GM23338 (cell line): ENCODE data around the gene BST2. TPM values are rescaled to one million over a fixed set of nuclear protein-coding genes. Genes with fewer than 3 reads are reported as not detected.

Source experiments
- ATAC-seq: fragments of 200-7000 bp; cut with Tn5 transposase; 3 replicates; pipeline ENCODE4 v1.9.1; 2020
- DNase-seq: peaks from one replicate; pipeline ENCODE4 v3.0.0-alpha.2; 2015; ENCODE audit warnings: low spot score
- H2AFZ ChIP-seq: fragments of 200-600 bp; sonication (generic); 2 replicates; pipeline ENCODE4 v1.8.0; 2016; ENCODE audit warnings: antibody characterized with exemption, mild to moderate bottlenecking, moderate library complexity
- H3F3A ChIP-seq: fragments of 200-600 bp; sonication (generic); replicated peaks from 2 replicates; pipeline ENCODE4 v1.8.0; 2017; ENCODE audit warnings: antibody characterized with exemption, mixed run types, low read depth
- H3K27ac ChIP-seq: fragments of 200-600 bp; sonication (generic); 2 replicates; pipeline ENCODE4 v1.6.1; 2016; ENCODE audit warnings: low read depth
- H3K27me3 ChIP-seq: fragments of 200-600 bp; sonication (generic); 2 replicates; pipeline ENCODE4 v1.8.0; 2016; ENCODE audit warnings: mild to moderate bottlenecking, mixed run types, moderate library complexity; ENCODE audit not compliant: insufficient read depth
- H3K36me3 ChIP-seq: fragments of 200-600 bp; sonication (generic); 2 replicates; pipeline ENCODE4 v1.8.0; 2016; ENCODE audit warnings: mild to moderate bottlenecking; ENCODE audit not compliant: insufficient read depth
- H3K4me1 ChIP-seq: fragments of 200-600 bp; sonication (generic); 2 replicates; pipeline ENCODE4 v1.8.0; 2016; ENCODE audit warnings: mild to moderate bottlenecking, moderate library complexity; ENCODE audit not compliant: insufficient read depth
- H3K4me2 ChIP-seq: fragments of 200-600 bp; sonication (generic); 2 replicates; pipeline ENCODE4 v1.7.1; 2017; ENCODE audit warnings: mixed run types
- H3K4me3 ChIP-seq: fragments of 200-600 bp; sonication (generic); 2 replicates; pipeline ENCODE4 v1.6.1; 2016; ENCODE audit warnings: mixed run types
- H3K79me2 ChIP-seq: fragments of 200-600 bp; sonication (generic); replicated peaks from 2 replicates; pipeline ENCODE4 v1.8.0; 2017; ENCODE audit warnings: mild to moderate bottlenecking; ENCODE audit not compliant: insufficient read depth
- H3K9me2 ChIP-seq: fragments of 200-600 bp; sonication (generic); 2 replicates; pipeline ENCODE4 v1.8.0; 2017; ENCODE audit not compliant: insufficient read depth
- H4K20me1 ChIP-seq: fragments of 200-600 bp; sonication (generic); replicated peaks from 2 replicates; pipeline ENCODE4 v1.8.0; 2017; ENCODE audit warnings: mild to moderate bottlenecking; ENCODE audit not compliant: insufficient read depth
- H3K27ac Mint-ChIP-seq: 2 replicates; pipeline ENCODE4 v1.8.0; 2020; ENCODE audit warnings: inconsistent platforms, mild to moderate bottlenecking, moderate library complexity, mixed read lengths
- H3K27me3 Mint-ChIP-seq: 3 replicates; pipeline ENCODE4 v1.8.0; 2022; ENCODE audit warnings: low read depth, mild to moderate bottlenecking, moderate library complexity, mixed read lengths, inconsistent platforms; ENCODE audit not compliant: insufficient read depth, poor library complexity
- H3K36me3 Mint-ChIP-seq: 3 replicates; pipeline ENCODE4 v1.8.0; 2021; ENCODE audit warnings: low read depth, mild to moderate bottlenecking, inconsistent platforms, moderate library complexity, mixed read lengths
- H3K4me1 Mint-ChIP-seq: 3 replicates; pipeline ENCODE4 v1.8.0; 2020; ENCODE audit warnings: mild to moderate bottlenecking, inconsistent platforms, mixed read lengths
- H3K4me3 Mint-ChIP-seq: 3 replicates; pipeline ENCODE4 v1.8.0; 2021; ENCODE audit warnings: moderate library complexity, mild to moderate bottlenecking, inconsistent platforms, mixed read lengths
- H3K9me3 Mint-ChIP-seq: 3 replicates; pipeline ENCODE4 v1.8.0; 2020; ENCODE audit warnings: moderate library complexity, mild to moderate bottlenecking, inconsistent platforms, mixed read lengths
- CREB1 ChIP-seq: fragments of 250-450 bp; sonication (Bioruptor Pico); IDR thresholded peaks from 2 replicates; pipeline ENCODE4 v1.5.0; 2020; ENCODE audit warnings: low read depth, mild to moderate bottlenecking, moderate library complexity
- CTCF ChIP-seq, 2 experiments: fragments of 200-600 bp in 1 of 2; sonication (generic) in 1 of 2; conservative IDR thresholded peaks; 2 replicates each; pipeline versions ENCODE4 v1.5.1 to v1.6.1; 2016 to 2017; ENCODE audit warnings: antibody characterized with exemption in 2 of 2, low read depth in 2 of 2, mild to moderate bottlenecking in 2 of 2, moderate library complexity in 1 of 2
- EZH2 ChIP-seq: fragments of 200-600 bp; sonication (generic); IDR thresholded peaks from one replicate; pipeline ENCODE4 v1.8.0; 2017; ENCODE audit warnings: antibody characterized with exemption, mild to moderate bottlenecking, low read depth; ENCODE audit not compliant: unreplicated experiment
- EZH2phosphoT487 ChIP-seq: fragments of 200-600 bp; sonication (generic); IDR thresholded peaks from one replicate; pipeline ENCODE4 v1.8.1; 2018; ENCODE audit warnings: antibody characterized with exemption; ENCODE audit not compliant: unreplicated experiment
- JUNB ChIP-seq: IDR thresholded peaks from one replicate; pipeline ENCODE4 v1.6.1; 2016; ENCODE audit warnings: antibody characterized with exemption; ENCODE audit not compliant: unreplicated experiment
- NANOG ChIP-seq: IDR thresholded peaks from 2 replicates; pipeline ENCODE4 v1.6.1; 2016; ENCODE audit warnings: antibody characterized with exemption, borderline replicate concordance
- POLR2AphosphoS5 ChIP-seq: IDR thresholded peaks from 2 replicates; pipeline ENCODE4 v1.6.1; 2016; ENCODE audit warnings: antibody characterized with exemption, low read depth
- REST ChIP-seq: IDR thresholded peaks from one replicate; pipeline ENCODE4 v1.6.1; 2018; ENCODE audit warnings: antibody characterized with exemption; ENCODE audit not compliant: unreplicated experiment
- STAT1 ChIP-seq: IDR thresholded peaks from one replicate; pipeline ENCODE4 v1.6.1; 2016; ENCODE audit warnings: antibody characterized with exemption; ENCODE audit not compliant: unreplicated experiment
- ZNF114 ChIP-seq: fragments of 250-450 bp; sonication (Bioruptor Pico); IDR thresholded peaks from 2 replicates; pipeline ENCODE4 v1.5.0; 2020; ENCODE audit warnings: mild to moderate bottlenecking, moderate library complexity
- ZNF331 ChIP-seq: fragments of 250-450 bp; sonication (Bioruptor Pico); IDR thresholded peaks from 2 replicates; pipeline ENCODE4 v1.5.0; 2020; ENCODE audit warnings: low read depth, mild to moderate bottlenecking, moderate library complexity
- polyA plus RNA-seq: library from polyadenylated mRNA; unstranded; fragments of >200 nt; fragmentation: Nextera tagmentation; extraction: Ambion mirVana; gene quantifications from 2 replicates; pipeline ENCODE4 v1.2.1, GENCODE V29; 2016
- total RNA-seq: library from RNA; depleted of rRNA; stranded (reverse); fragments of >200 nt; shearing (Covaris generic); gene quantifications from 2 replicates; pipeline ENCODE4 v1.2.3, GENCODE V29; 2014
- TF ChIP-seq, protein P1 (sequence below): IDR thresholded peaks from 2 replicates; pipeline ENCODE4 v1.6.1; 2016; ENCODE audit warnings: antibody characterized with exemption
- TF ChIP-seq, protein P2 (sequence below): fragments of 250-450 bp; sonication (Bioruptor Pico); IDR thresholded peaks from 2 replicates; pipeline ENCODE4 v1.5.0; 2020; ENCODE audit warnings: mild to moderate bottlenecking, moderate library complexity

Gene BST2
- total and polyA plus RNA-seq, 2 experiments from 2014 or later: 24.9 to 33.9 TPM

DNA sequence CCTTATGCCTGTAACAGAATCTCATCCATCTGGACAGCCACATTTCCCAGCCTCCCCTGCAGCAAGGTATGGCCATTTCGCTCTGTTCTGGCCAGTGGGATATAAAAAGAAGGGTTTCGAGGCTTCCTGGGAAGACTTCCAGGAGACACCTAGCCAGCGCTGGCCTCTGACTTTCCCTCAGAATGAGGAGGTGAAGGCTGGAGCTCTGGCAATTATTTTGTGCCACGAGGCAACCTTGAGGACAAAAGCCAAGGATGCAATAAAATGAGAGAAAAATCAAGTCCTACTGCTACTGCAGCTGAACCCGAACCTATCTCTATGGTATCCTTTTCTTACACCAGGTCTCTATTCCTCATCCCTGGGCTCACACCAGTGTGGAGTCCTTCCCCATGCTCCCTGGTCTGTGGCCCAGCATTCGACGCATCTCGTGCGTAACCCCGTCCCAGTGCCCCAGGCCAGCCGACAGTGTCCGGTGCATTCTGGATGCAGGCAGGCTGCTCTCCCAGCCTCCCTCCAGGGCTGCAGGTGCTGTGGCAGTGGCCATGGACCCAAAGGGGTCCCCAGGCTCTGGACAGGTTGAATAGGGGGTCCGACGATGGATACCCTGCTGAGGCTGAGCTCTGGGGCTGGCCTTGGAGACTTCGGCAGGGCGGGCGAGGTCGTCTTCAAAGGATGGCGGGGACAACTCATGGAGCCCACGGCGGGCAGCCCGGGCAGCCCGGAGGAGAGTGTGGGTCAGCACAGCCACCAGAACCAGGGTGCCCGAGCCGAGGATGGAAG is 30.9 kb upstream of the BST2 start:
- no peak for TF ChIP-seq ZNF331 (CRISPR knock-in tag)
- TF ChIP-seq, protein P1, sequence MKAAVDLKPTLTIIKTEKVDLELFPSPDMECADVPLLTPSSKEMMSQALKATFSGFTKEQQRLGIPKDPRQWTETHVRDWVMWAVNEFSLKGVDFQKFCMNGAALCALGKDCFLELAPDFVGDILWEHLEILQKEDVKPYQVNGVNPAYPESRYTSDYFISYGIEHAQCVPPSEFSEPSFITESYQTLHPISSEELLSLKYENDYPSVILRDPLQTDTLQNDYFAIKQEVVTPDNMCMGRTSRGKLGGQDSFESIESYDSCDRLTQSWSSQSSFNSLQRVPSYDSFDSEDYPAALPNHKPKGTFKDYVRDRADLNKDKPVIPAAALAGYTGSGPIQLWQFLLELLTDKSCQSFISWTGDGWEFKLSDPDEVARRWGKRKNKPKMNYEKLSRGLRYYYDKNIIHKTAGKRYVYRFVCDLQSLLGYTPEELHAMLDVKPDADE: no peak
- TF ChIP-seq, protein P2, sequence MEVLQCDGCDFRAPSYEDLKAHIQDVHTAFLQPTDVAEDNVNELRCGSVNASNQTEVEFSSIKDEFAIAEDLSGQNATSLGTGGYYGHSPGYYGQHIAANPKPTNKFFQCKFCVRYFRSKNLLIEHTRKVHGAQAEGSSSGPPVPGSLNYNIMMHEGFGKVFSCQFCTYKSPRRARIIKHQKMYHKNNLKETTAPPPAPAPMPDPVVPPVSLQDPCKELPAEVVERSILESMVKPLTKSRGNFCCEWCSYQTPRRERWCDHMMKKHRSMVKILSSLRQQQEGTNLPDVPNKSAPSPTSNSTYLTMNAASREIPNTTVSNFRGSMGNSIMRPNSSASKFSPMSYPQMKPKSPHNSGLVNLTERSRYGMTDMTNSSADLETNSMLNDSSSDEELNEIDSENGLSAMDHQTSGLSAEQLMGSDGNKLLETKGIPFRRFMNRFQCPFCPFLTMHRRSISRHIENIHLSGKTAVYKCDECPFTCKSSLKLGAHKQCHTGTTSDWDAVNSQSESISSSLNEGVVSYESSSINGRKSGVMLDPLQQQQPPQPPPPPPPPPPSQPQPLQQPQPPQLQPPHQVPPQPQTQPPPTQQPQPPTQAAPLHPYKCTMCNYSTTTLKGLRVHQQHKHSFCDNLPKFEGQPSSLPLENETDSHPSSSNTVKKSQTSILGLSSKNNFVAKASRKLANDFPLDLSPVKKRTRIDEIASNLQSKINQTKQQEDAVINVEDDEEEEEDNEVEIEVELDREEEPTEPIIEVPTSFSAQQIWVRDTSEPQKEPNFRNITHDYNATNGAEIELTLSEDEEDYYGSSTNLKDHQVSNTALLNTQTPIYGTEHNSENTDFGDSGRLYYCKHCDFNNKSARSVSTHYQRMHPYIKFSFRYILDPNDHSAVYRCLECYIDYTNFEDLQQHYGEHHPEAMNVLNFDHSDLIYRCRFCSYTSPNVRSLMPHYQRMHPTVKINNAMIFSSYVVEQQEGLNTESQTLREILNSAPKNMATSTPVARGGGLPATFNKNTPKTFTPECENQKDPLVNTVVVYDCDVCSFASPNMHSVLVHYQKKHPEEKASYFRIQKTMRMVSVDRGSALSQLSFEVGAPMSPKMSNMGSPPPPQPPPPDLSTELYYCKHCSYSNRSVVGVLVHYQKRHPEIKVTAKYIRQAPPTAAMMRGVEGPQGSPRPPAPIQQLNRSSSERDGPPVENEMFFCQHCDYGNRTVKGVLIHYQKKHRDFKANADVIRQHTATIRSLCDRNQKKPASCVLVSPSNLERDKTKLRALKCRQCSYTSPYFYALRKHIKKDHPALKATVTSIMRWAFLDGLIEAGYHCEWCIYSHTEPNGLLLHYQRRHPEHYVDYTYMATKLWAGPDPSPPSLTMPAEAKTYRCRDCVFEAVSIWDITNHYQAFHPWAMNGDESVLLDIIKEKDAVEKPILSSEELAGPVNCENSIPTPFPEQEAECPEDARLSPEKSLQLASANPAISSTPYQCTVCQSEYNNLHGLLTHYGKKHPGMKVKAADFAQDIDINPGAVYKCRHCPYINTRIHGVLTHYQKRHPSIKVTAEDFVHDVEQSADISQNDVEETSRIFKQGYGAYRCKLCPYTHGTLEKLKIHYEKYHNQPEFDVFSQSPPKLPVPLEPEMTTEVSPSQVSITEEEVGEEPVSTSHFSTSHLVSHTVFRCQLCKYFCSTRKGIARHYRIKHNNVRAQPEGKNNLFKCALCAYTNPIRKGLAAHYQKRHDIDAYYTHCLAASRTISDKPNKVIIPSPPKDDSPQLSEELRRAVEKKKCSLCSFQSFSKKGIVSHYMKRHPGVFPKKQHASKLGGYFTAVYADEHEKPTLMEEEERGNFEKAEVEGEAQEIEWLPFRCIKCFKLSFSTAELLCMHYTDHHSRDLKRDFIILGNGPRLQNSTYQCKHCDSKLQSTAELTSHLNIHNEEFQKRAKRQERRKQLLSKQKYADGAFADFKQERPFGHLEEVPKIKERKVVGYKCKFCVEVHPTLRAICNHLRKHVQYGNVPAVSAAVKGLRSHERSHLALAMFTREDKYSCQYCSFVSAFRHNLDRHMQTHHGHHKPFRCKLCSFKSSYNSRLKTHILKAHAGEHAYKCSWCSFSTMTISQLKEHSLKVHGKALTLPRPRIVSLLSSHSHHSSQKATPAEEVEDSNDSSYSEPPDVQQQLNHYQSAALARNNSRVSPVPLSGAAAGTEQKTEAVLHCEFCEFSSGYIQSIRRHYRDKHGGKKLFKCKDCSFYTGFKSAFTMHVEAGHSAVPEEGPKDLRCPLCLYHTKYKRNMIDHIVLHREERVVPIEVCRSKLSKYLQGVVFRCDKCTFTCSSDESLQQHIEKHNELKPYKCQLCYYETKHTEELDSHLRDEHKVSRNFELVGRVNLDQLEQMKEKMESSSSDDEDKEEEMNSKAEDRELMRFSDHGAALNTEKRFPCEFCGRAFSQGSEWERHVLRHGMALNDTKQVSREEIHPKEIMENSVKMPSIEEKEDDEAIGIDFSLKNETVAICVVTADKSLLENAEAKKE: no peak
- no peak for TF ChIP-seq STAT1
- TF ChIP-seq EZH2phosphoT487: no peak
- no peak for TF ChIP-seq ZNF114 (CRISPR knock-in tag)
- no peak for TF ChIP-seq CREB1 (CRISPR knock-in tag)
- TF ChIP-seq REST: no peak
- no peak for TF ChIP-seq JUNB
- TF ChIP-seq POLR2AphosphoS5: no peak
- no peak for TF ChIP-seq EZH2
- no peak for TF ChIP-seq NANOG
- TF ChIP-seq CTCF (conservative IDR thresholded peaks at IDR 0.05; ENCODE audit: low read depth in 2 of 2): no peak
- no peaks in the 10 kb centered on the region for H3K4me1 ChIP-seq
- no peaks in the 10 kb centered on the region for H3F3A ChIP-seq
- DNase-seq (no peak), ATAC-seq (no peak)
- Mint-ChIP-seq H3K4me1 (no peaks in the 10 kb centered on the region), H3K27me3 (peaks cover 11% of the 10 kb centered on the region), H3K4me3 (no peak overlapping the region), H3K36me3 (no peaks in the 10 kb centered on the region), H3K27ac (no peak overlapping the region), H3K9me3 (peaks cover under 1% of the 10 kb centered on the region; the same call in 2 of the 3 replicates)
- no peaks in the 10 kb centered on the region for H3K79me2 ChIP-seq
- H3K27me3 ChIP-seq: no peaks in the 10 kb centered on the region
- no peak overlapping the region for H3K27ac ChIP-seq
- H2AFZ ChIP-seq: no peak overlapping the region
- H3K36me3 ChIP-seq: no peaks in the 10 kb centered on the region
- H3K4me2 ChIP-seq: no peak overlapping the region
- H3K4me3 ChIP-seq: no peak overlapping the region
- no peaks in the 10 kb centered on the region for H3K9me2 ChIP-seq
- no peaks in the 10 kb centered on the region for H4K20me1 ChIP-seq
